ENCODE results near the gene COL4A5. TPM values are rescaled to one million over a fixed set of nuclear protein-coding genes. Genes with fewer than 3 reads are reported as not detected.

The COL4A5 gene
- total RNA-seq, 1 donor from 2014 or later = 26.0 TPM

DNA sequence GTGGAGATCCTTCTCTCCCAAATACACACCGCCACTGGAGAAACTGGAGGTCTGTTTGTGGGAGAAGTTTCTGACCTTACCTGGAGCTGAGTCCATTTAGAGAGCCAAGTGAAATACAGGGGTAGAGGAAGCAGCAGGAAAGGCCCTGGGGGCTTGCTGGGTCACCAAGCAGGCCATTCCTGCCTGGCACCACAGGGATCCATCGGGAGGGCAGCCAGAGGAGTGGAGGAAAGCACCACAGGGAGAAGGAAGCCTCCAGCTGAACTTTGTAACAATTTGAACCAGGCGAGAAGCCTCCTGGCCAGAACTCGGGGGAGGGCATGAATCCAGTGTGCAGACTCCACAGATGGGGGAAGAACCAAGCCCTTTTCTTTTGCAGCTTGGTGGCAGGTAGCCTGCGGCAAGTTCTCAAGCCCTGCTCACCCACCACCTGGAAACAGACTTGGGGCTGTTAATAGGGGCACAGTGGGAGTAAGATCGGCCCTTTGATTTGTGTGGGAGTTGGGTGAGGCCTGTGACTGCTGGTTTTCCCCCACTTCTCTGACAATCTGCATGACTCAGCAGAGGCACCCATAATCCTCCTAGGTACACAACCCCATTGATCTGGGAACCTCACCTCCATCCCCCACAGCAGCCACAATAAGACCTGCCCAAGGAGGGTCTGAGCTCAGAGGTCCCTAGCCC lies 202.1 kb downstream of the COL4A5 start:
- no peak for ATAC-seq

DNA sequence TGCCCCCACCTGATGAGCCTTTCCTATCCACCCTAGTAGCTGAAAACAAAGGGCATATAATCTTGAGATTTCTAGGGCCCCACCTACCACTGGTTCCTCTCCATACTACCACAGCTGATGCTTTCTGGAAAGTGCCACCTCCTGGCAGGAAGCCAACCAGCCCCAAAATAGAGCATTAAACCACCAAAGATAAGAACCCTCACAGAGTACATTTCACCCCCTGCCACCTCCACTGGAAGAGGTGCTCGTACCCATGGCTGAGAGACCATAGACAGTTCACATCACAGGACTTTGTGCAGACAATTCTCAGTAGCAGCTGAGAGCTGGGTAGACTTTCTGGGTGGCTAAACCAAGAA lies 202.6 kb downstream of the COL4A5 start:
- DNase-seq (no peak), ATAC-seq (no peak)
- H3K36me3 ChIP-seq = no peaks in the 10 kb centered on the region
- H3K4me3 ChIP-seq = no peak overlapping the region
- H3K27ac ChIP-seq = no peak overlapping the region
- no peaks in the 10 kb centered on the region for H3K4me1 ChIP-seq
- TF ChIP-seq, protein P1, sequence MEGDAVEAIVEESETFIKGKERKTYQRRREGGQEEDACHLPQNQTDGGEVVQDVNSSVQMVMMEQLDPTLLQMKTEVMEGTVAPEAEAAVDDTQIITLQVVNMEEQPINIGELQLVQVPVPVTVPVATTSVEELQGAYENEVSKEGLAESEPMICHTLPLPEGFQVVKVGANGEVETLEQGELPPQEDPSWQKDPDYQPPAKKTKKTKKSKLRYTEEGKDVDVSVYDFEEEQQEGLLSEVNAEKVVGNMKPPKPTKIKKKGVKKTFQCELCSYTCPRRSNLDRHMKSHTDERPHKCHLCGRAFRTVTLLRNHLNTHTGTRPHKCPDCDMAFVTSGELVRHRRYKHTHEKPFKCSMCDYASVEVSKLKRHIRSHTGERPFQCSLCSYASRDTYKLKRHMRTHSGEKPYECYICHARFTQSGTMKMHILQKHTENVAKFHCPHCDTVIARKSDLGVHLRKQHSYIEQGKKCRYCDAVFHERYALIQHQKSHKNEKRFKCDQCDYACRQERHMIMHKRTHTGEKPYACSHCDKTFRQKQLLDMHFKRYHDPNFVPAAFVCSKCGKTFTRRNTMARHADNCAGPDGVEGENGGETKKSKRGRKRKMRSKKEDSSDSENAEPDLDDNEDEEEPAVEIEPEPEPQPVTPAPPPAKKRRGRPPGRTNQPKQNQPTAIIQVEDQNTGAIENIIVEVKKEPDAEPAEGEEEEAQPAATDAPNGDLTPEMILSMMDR (IDR thresholded peaks at IDR 0.05) = no peak
- H3K27me3 ChIP-seq (ENCODE audit: low read depth) = no peaks in the 10 kb centered on the region
- H3K9me3 ChIP-seq = no peaks in the 10 kb centered on the region
- intact Hi-C loops (cut with DNase I) = no loop called here

More for the DNA sequence above, 202.1 kb downstream of the COL4A5 start:
- no peak for DNase-seq
- Histone ChIP-seq H3K4me1 (no peaks in the 10 kb centered on the region), H3K27me3 (ENCODE audit: low read depth) (no peaks in the 10 kb centered on the region), H3K9me3 (no peaks in the 10 kb centered on the region), H3K4me3 (no peak overlapping the region), H3K27ac (no peak overlapping the region), H3K36me3 (no peaks in the 10 kb centered on the region)
- TF ChIP-seq, protein P1 (IDR thresholded peaks at IDR 0.05) = no peak
- intact Hi-C loops (cut with DNase I) = no loop called here

DNA sequence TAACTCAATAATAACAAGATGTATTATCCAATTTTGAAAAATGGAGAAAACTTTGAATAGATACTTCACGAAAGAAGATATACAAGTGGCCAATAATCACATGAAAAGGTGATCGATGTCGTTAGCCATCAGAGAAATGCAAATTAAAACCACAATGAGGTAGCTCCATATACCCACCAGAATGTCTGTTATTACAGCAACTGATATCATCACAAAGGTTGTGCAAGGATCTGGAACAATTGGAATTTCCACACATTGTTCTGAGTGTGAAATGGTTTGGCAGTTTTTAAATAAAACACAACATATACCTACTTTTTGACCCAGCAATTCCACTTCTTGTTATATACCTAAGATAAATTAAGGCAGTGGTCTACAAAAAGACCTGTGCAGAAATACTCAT lies 225.1 kb downstream of the COL4A5 start:
- TF ChIP-seq, protein P1 (IDR thresholded peaks at IDR 0.05) = no peak
- intact Hi-C loops (cut with DNase I) = no loop called here
- DNase-seq (no peak), ATAC-seq (no peak)
- Histone ChIP-seq H3K36me3 (no peaks in the 10 kb centered on the region), H3K4me3 (no peak overlapping the region), H3K27me3 (ENCODE audit: low read depth) (no peaks in the 10 kb centered on the region), H3K4me1 (no peaks in the 10 kb centered on the region), H3K9me3 (no peaks in the 10 kb centered on the region), H3K27ac (no peak overlapping the region)

DNA sequence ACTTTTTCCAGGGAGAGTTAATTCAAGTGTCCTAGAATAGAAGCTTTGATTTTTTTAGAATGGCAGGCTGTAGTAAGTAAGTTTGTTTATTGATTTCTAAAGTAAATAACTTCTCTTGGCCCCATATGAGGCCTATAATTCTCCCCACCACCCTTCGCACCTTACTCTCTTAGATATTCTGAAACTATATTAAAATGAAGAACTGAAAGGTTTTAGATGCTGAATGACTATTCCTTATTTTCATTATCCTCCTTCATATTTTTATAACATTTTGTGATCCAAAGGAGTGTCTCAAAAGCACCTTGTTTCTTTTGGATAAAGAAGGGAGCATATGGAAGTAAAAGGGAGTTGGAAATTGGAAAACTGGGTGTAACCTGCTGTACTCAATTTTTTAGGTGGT lies 226.5 kb downstream of the COL4A5 start:
- Histone ChIP-seq H3K36me3 (no peaks in the 10 kb centered on the region), H3K27me3 (ENCODE audit: low read depth) (no peaks in the 10 kb centered on the region), H3K4me1 (no peaks in the 10 kb centered on the region), H3K27ac (no peak overlapping the region), H3K9me3 (no peaks in the 10 kb centered on the region), H3K4me3 (no peak overlapping the region)
- intact Hi-C loops (cut with DNase I) = no loop called here
- ATAC-seq (no peak), DNase-seq (no peak)
- TF ChIP-seq, protein P1 (IDR thresholded peaks at IDR 0.05) = no peak

DNA sequence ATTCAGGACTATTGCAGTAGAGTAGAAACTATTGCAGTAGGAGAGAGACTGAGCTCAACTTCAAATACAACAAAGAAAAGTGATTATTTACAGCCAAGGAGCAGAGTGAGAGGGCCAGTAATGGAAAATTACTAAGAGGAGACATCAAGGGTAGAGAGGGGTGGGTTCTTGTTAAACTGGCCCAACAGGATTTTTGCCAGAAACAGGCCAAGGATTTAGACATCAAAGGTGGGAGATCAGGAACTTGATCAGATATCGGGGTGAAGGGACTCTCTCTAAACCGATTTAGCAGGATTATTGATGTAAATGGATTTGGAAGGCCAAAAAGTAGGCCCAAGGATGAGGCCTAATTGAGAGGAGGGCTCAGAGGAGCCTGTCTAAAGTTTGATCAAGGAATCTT lies 231.9 kb downstream of the COL4A5 start:
- Histone ChIP-seq H3K36me3 (no peaks in the 10 kb centered on the region), H3K4me3 (no peak overlapping the region), H3K4me1 (no peaks in the 10 kb centered on the region), H3K27me3 (ENCODE audit: low read depth) (no peaks in the 10 kb centered on the region), H3K27ac (no peak overlapping the region), H3K9me3 (no peaks in the 10 kb centered on the region)
- DNase-seq = no peak
- ATAC-seq = no peak
- intact Hi-C loops (cut with DNase I) = no loop called here
- TF ChIP-seq, protein P1 (IDR thresholded peaks at IDR 0.05) = no peak
